Mesothelial cell of epicardium (in vitro differentiated cells): ENCODE data around the gene MTCL1. TPM values are rescaled to one million over a fixed set of nuclear protein-coding genes. Genes with fewer than 3 reads are reported as not detected.

Experiments
- DNase-seq, 2 experiments: peaks; one replicate each; pipeline ENCODE4 v3.0.0; 2021; ENCODE audit warnings: low spot score in 2 of 2; ENCODE audit not compliant: unreplicated experiment in 2 of 2
- H3K27ac Mint-ChIP-seq: 2 replicates; pipeline ENCODE4 v1.8.0; 2021; ENCODE audit warnings: mixed read lengths
- H3K27me3 Mint-ChIP-seq: 2 replicates; pipeline ENCODE4 v1.8.0; 2021; ENCODE audit warnings: low read depth, mixed read lengths
- H3K36me3 Mint-ChIP-seq: 2 replicates; pipeline ENCODE4 v1.8.0; 2021; ENCODE audit warnings: mixed read lengths
- H3K4me1 Mint-ChIP-seq: 2 replicates; pipeline ENCODE4 v1.8.0; 2021; ENCODE audit warnings: mixed read lengths
- H3K4me3 Mint-ChIP-seq: 2 replicates; pipeline ENCODE4 v1.8.0; 2021; ENCODE audit warnings: mild to moderate bottlenecking, moderate library complexity, mixed read lengths
- H3K9me3 Mint-ChIP-seq: 2 replicates; pipeline ENCODE4 v1.8.0; 2021; ENCODE audit warnings: mixed read lengths
- CTCF ChIP-seq: fragments of 200-600 bp; sonication (generic); IDR thresholded peaks from one replicate; pipeline ENCODE4 v1.5.0; 2021; ENCODE audit warnings: antibody characterized with exemption; ENCODE audit not compliant: unreplicated experiment
- total RNA-seq: library from RNA; stranded (reverse); gene quantifications from 3 replicates; pipeline ENCODE4 v1.2.1, GENCODE V29; 2021

The MTCL1 gene
- total RNA-seq, 1 donor from 2014 or later = 24.7 TPM

GRCh38 chr18:8767340-8767739 lies 62.0 kb downstream of the MTCL1 start:
- Mint-ChIP-seq H3K4me1 (peaks cover 22% of the 10 kb centered on the region), H3K27ac (no peak overlapping the region), H3K36me3 (peaks cover 8% of the 10 kb centered on the region), H3K9me3 (peaks cover 2% of the 10 kb centered on the region), H3K4me3 (no peak overlapping the region), H3K27me3 (no peaks in the 10 kb centered on the region)
- no peak for TF ChIP-seq CTCF
- DNase-seq = no peak

- no peaks in the 10 kb centered on the region for H3K27me3 Mint-ChIP-seq
- no peak for DNase-seq
- H3K4me1 Mint-ChIP-seq = peaks cover 27% of the 10 kb centered on the region
- H3K9me3 Mint-ChIP-seq = no peaks in the 10 kb centered on the region
- TF ChIP-seq CTCF = no peak
- H3K36me3 Mint-ChIP-seq = no peaks in the 10 kb centered on the region
- H3K4me3 Mint-ChIP-seq = no peak overlapping the region
- no peak overlapping the region for H3K27ac Mint-ChIP-seq
These were observed 64.2 kb downstream of the MTCL1 start for GRCh38 chr18:8769509-8770095.

DNA sequence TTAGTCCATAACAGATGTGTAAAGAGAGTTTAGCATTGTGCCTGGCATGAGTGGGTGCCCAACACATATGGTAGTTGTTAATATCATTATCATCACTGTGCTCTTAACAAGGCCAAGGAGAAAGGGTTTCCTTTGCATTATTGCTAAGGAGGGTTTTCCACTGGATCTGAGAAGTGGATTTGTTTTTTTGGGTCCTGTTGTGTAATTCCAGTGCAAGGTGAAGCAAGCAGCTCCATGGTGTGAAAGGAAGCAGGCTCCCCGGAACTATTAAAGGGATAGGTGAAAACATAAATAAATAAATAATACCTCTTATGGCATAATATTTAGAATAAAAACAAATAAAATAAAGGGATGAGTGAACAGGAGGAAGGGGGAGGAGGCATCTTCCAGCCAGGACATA lies 65.3 kb downstream of the MTCL1 start:
- H3K27ac Mint-ChIP-seq = no peak overlapping the region
- peaks cover 20% of the 10 kb centered on the region for H3K4me1 Mint-ChIP-seq
- DNase-seq = no peak
- no peak for TF ChIP-seq CTCF
- H3K9me3 Mint-ChIP-seq = no peaks in the 10 kb centered on the region
- H3K27me3 Mint-ChIP-seq = no peaks in the 10 kb centered on the region
- no peaks in the 10 kb centered on the region for H3K36me3 Mint-ChIP-seq
- H3K4me3 Mint-ChIP-seq = no peak overlapping the region

DNA sequence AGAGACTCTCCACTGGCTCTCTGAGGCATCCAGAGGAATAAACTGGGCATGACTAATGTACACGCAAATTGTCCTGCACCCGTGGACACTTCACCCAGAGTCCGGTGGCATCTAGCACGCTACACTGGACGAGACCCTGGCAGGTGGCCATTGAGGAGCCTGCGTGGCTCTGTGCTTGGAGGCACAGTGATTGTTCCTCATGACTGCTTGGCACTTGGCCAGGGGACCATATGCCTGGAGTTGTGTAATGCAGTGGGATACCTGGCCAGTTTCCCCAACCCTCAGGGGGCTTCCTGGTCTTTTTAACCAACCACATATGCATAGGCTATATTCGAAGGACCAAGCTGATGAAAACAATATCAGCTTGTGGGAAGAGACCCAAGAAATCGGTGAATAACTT lies 66.6 kb downstream of the MTCL1 start:
- Mint-ChIP-seq H3K4me3 (no peak overlapping the region), H3K4me1 (peaks cover 13% of the 10 kb centered on the region), H3K27ac (no peak overlapping the region), H3K36me3 (no peaks in the 10 kb centered on the region), H3K9me3 (no peaks in the 10 kb centered on the region), H3K27me3 (no peaks in the 10 kb centered on the region)
- no peak for TF ChIP-seq CTCF
- no peak for DNase-seq

DNA sequence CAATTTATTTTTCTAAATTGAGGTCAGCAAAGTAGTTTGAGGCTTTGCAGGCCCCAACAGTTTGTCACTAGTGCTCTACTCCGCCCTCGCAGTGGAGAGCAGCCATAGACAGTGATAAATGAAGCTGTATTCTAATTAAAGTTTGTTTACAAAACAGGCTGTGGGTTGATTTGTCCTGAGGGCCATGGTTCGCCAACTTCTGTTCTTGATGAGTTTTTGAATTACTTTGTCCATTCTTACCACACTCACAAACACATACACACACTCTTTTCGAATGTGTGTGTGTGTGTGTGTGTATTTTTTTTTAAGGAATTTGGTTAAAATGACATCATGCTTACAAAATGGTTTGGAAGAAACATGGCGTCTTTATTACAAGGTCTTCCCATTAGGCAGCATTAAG lies 68.6 kb downstream of the MTCL1 start:
- TF ChIP-seq CTCF = no peak
- no peaks in the 10 kb centered on the region for H3K27me3 Mint-ChIP-seq
- H3K36me3 Mint-ChIP-seq = no peaks in the 10 kb centered on the region
- no peak overlapping the region for H3K27ac Mint-ChIP-seq
- H3K9me3 Mint-ChIP-seq = no peaks in the 10 kb centered on the region
- H3K4me3 Mint-ChIP-seq = no peak overlapping the region
- peaks cover 19% of the 10 kb centered on the region for H3K4me1 Mint-ChIP-seq
- no peak for DNase-seq
